Testis (tissue), 2 donors: Measurements from ENCODE around the gene CREG2.

Experiments
- POLR2A ChIP-seq: fragments of 450-650 bp; IDR thresholded peaks from one replicate; pipeline ENCODE4 v1.6.1; 2017; ENCODE audit warnings: antibody characterized with exemption, mild to moderate bottlenecking, moderate library complexity
- TF ChIP-seq, protein P1 (sequence below), 3 experiments: fragments of 450-650 bp in 2 of 3; fragments of 200-600 bp in 1 of 3; sonication (generic) in 1 of 3; IDR thresholded peaks; one replicate each; pipeline ENCODE4 v1.5.1; 2016 to 2019; ENCODE audit warnings: antibody characterized with exemption in 3 of 3, mild to moderate bottlenecking in 2 of 3, moderate library complexity in 1 of 3

DNA sequence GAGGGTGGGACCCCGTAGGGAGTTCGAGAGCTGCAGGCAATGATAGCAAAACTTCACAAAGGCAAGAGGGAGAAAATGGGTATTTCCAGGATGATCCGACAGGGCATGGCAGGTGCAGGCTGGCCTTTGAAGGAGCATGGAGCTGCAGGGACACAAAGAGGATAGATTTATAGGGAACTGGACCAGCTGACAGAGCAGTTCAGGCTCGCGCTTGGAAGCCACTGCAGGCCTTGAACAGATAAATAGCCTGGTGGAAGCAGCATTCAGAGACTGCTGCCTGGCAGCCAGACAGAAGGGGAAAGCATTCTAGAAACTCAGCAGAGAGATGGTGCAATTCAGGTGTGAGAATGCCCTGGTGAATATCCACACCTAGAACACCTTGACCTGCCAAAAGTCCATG lies 29.3 kb upstream of the CREG2 start:
- TF ChIP-seq POLR2A = no peak
- TF ChIP-seq, protein P1, sequence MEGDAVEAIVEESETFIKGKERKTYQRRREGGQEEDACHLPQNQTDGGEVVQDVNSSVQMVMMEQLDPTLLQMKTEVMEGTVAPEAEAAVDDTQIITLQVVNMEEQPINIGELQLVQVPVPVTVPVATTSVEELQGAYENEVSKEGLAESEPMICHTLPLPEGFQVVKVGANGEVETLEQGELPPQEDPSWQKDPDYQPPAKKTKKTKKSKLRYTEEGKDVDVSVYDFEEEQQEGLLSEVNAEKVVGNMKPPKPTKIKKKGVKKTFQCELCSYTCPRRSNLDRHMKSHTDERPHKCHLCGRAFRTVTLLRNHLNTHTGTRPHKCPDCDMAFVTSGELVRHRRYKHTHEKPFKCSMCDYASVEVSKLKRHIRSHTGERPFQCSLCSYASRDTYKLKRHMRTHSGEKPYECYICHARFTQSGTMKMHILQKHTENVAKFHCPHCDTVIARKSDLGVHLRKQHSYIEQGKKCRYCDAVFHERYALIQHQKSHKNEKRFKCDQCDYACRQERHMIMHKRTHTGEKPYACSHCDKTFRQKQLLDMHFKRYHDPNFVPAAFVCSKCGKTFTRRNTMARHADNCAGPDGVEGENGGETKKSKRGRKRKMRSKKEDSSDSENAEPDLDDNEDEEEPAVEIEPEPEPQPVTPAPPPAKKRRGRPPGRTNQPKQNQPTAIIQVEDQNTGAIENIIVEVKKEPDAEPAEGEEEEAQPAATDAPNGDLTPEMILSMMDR (IDR thresholded peaks at IDR 0.05) = no peak
